ENCODE data around the gene BAIAP2. TPM values are rescaled to one million over a fixed set of nuclear protein-coding genes. Genes with fewer than 3 reads are reported as not detected.
"Not testable (repeated sequence)": the region's sequence is repeated elsewhere in the genome, so short reads cannot be mapped to it uniquely, and the experiment has no call there.

Gene BAIAP2
- total RNA-seq, 1 experiment from 2014 or later = 57.7 TPM

- Histone ChIP-seq H3K4me1 (peaks cover 13% of the 10 kb centered on the region), H3K27me3 (replicated peaks; ENCODE audit: control insufficient read depth, insufficient read depth, low read length) (no peaks in the 10 kb centered on the region), H3K36me3 (ENCODE audit: control insufficient read depth, insufficient read depth, low read length) (no peaks in the 10 kb centered on the region), H3K4me3 (ENCODE audit: low read depth, low read length) (no peak overlapping the region), H3K9me3 (peaks cover 31% of the 10 kb centered on the region)
- Mint-ChIP-seq H3K27me3 (ENCODE audit: insufficient read depth, unreplicated experiment) (peaks cover 3% of the 10 kb centered on the region), H3K4me3 (ENCODE audit: unreplicated experiment) (no peak overlapping the region), H3K27ac (ENCODE audit: unreplicated experiment) (no peak overlapping the region), H3K9me3 (ENCODE audit: unreplicated experiment) (peaks cover 33% of the 10 kb centered on the region), H3K4me1 (ENCODE audit: low read depth, unreplicated experiment) (peaks cover 7% of the 10 kb centered on the region), H3K36me3 (ENCODE audit: insufficient read depth, unreplicated experiment) (peaks cover 6% of the 10 kb centered on the region)
- BruUV-seq (replicated peaks) = no TSS peak
- ChIA-PET POLR2A (no interaction called here), CTCF (no interaction called here)
- DNase-seq = no peak
- intact Hi-C loops (cut with micrococcal nuclease; ENCODE audit: unreplicated experiment) = no loop called here
- no peak for TF ChIP-seq CTCF (IDR thresholded peaks at IDR 0.05; ENCODE audit: insufficient read depth in 1 of 2, low read depth in 1 of 2, low read length in 1 of 2, severe bottlenecking in 1 of 2, unreplicated experiment in 1 of 2)
These were observed 19.8 kb upstream of the BAIAP2 start for GRCh38 chr17:81015136-81015535.

GRCh38 chr17:81016575-81016974 lies 18.4 kb upstream of the BAIAP2 start:
- Mint-ChIP-seq H3K4me1 (ENCODE audit: low read depth, unreplicated experiment) (peaks cover 7% of the 10 kb centered on the region), H3K9me3 (ENCODE audit: unreplicated experiment) (peaks cover 19% of the 10 kb centered on the region), H3K27me3 (ENCODE audit: insufficient read depth, unreplicated experiment) (peaks cover 3% of the 10 kb centered on the region), H3K4me3 (ENCODE audit: unreplicated experiment) (no peak overlapping the region), H3K36me3 (ENCODE audit: insufficient read depth, unreplicated experiment) (peaks cover 6% of the 10 kb centered on the region), H3K27ac (ENCODE audit: unreplicated experiment) (no peak overlapping the region)
- ChIA-PET CTCF (no interaction called here), POLR2A (no interaction called here)
- intact Hi-C loops (cut with micrococcal nuclease; ENCODE audit: unreplicated experiment) = no loop called here
- peaks cover 11% of the 10 kb centered on the region for H3K4me1 ChIP-seq
- no peak for DNase-seq
- TF ChIP-seq CTCF (IDR thresholded peaks at IDR 0.05; ENCODE audit: insufficient read depth in 1 of 2, low read depth in 1 of 2, low read length in 1 of 2, severe bottlenecking in 1 of 2, unreplicated experiment in 1 of 2) = no peak
- peaks cover 21% of the 10 kb centered on the region for H3K9me3 ChIP-seq
- BruUV-seq (replicated peaks) = no TSS peak
- H3K36me3 ChIP-seq (ENCODE audit: control insufficient read depth, insufficient read depth, low read length) = no peaks in the 10 kb centered on the region
- H3K27me3 ChIP-seq (replicated peaks; ENCODE audit: control insufficient read depth, insufficient read depth, low read length) = no peaks in the 10 kb centered on the region
- no peak overlapping the region for H3K4me3 ChIP-seq (ENCODE audit: low read depth, low read length)

GRCh38 chr17:81017330-81017729 lies 17.6 kb upstream of the BAIAP2 start:
- H3K36me3 Mint-ChIP-seq (ENCODE audit: insufficient read depth, unreplicated experiment); H3K27ac Mint-ChIP-seq (ENCODE audit: unreplicated experiment); CTCF ChIA-PET; H3K4me3 ChIP-seq (ENCODE audit: low read depth, low read length); intact Hi-C loops (cut with micrococcal nuclease; ENCODE audit: unreplicated experiment); H3K4me1 ChIP-seq; POLR2A ChIA-PET; H3K36me3 ChIP-seq (ENCODE audit: control insufficient read depth, insufficient read depth, low read length); BruUV-seq (replicated peaks); H3K27me3 ChIP-seq (replicated peaks; ENCODE audit: control insufficient read depth, insufficient read depth, low read length); DNase-seq; H3K27me3 Mint-ChIP-seq (ENCODE audit: insufficient read depth, unreplicated experiment); H3K4me1 Mint-ChIP-seq (ENCODE audit: low read depth, unreplicated experiment); H3K4me3 Mint-ChIP-seq (ENCODE audit: unreplicated experiment): not testable (repeated sequence)
- H3K9me3 ChIP-seq = peaks cover 14% of the 10 kb centered on the region
- peaks cover 12% of the 10 kb centered on the region for H3K9me3 Mint-ChIP-seq (ENCODE audit: unreplicated experiment)

Measured in Caco-2 (cell line).